Loucy (cell line): Measurements from ENCODE around the gene DUSP19.

ENCODE experiments used
- H2AFZ ChIP-seq: fragments of 200-600 bp; sonication (generic); 2 replicates; pipeline ENCODE4 v1.6.0; 2016; ENCODE audit warnings: antibody characterized with exemption, mild to moderate bottlenecking, low read length, moderate library complexity
- H3F3A ChIP-seq: fragments of 200-600 bp; 2 replicates; pipeline ENCODE4 v1.6.0; 2016; ENCODE audit warnings: antibody characterized with exemption, low read depth, mild to moderate bottlenecking
- H3K27me3 ChIP-seq: fragments of 200-600 bp; sonication (generic); 2 replicates; pipeline ENCODE4 v1.6.1; 2014; ENCODE audit warnings: low read length, mild to moderate bottlenecking; ENCODE audit not compliant: insufficient read depth, poor library complexity, severe bottlenecking
- H3K36me3 ChIP-seq: fragments of 200-600 bp; sonication (generic); 2 replicates; pipeline ENCODE4 v1.6.1; 2016; ENCODE audit warnings: low read length; ENCODE audit not compliant: insufficient read depth
- H3K4me1 ChIP-seq: fragments of 200-600 bp; sonication (generic); 2 replicates; pipeline ENCODE4 v1.5.1; 2014; ENCODE audit warnings: low read length, mild to moderate bottlenecking; ENCODE audit not compliant: insufficient read depth, poor library complexity, severe bottlenecking
- H3K4me2 ChIP-seq: fragments of 200-600 bp; sonication (generic); 2 replicates; pipeline ENCODE4 v1.6.0; 2014; ENCODE audit warnings: antibody characterized with exemption, low read length, low read depth, mild to moderate bottlenecking; ENCODE audit not compliant: poor library complexity, severe bottlenecking
- H3K4me3 ChIP-seq: fragments of 200-600 bp; sonication (generic); 2 replicates; pipeline ENCODE4 v1.5.1; 2014; ENCODE audit warnings: low read length, mild to moderate bottlenecking, mixed read lengths; ENCODE audit not compliant: poor library complexity, severe bottlenecking
- H3K79me2 ChIP-seq: fragments of 200-600 bp; sonication (generic); 2 replicates; pipeline ENCODE4 v1.6.1; 2014; ENCODE audit warnings: low read length; ENCODE audit not compliant: insufficient read depth
- H3K9ac ChIP-seq: fragments of 200-600 bp; sonication (generic); 2 replicates; pipeline ENCODE4 v1.6.0; 2014; ENCODE audit warnings: mild to moderate bottlenecking, low read depth, low read length, moderate library complexity; ENCODE audit not compliant: poor library complexity, severe bottlenecking
- H3K9me2 ChIP-seq: fragments of 200-600 bp; sonication (generic); replicated peaks from 2 replicates; pipeline ENCODE4 v1.6.1; 2016; ENCODE audit warnings: low read depth, low read length, mixed read lengths
- H3K9me3 ChIP-seq: fragments of 200-600 bp; sonication (generic); 2 replicates; pipeline ENCODE4 v1.6.1; 2014; ENCODE audit warnings: mild to moderate bottlenecking, antibody characterized with exemption, low read length, low read depth; ENCODE audit not compliant: insufficient read depth
- H4K20me1 ChIP-seq: fragments of 200-600 bp; sonication (generic); 2 replicates; pipeline ENCODE4 v1.6.0; 2014; ENCODE audit warnings: antibody characterized with exemption, low read length, mild to moderate bottlenecking; ENCODE audit not compliant: insufficient read depth, poor library complexity, severe bottlenecking
- CTCF ChIP-seq: fragments of 200-600 bp; sonication (generic); conservative IDR thresholded peaks from 2 replicates; pipeline ENCODE4 v1.5.1; 2014; ENCODE audit warnings: mild to moderate bottlenecking, antibody characterized with exemption, low read length
- EZH2phosphoT487 ChIP-seq: fragments of 200-600 bp; IDR thresholded peaks from 2 replicates; pipeline ENCODE4 v1.6.1; 2018; ENCODE audit warnings: antibody characterized with exemption, mild to moderate bottlenecking, moderate library complexity, borderline replicate concordance

DUSP19 gene

DNA sequence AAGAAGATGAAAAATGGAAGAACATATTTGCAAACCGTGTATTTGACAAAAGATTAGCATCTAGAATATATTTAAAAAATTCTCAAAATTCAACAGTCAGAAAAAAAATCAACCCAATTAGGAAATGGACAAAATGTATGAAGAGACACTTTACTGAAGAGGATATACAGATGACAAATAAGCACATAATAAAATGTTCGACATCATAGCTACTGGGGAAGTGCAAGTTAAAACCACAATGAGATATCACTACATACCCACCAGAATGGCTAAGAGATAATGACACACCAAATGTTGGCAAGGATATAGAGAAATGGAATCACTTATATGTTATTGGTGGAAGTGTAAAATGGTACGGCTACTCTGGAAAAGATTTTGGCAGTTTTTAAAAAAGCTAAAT lies 34.0 kb downstream of the DUSP19 start:
- TF ChIP-seq EZH2phosphoT487 (no peak), CTCF (no peak)
- H3K9ac ChIP-seq = no peak overlapping the region
- no peaks in the 10 kb centered on the region for H3K36me3 ChIP-seq
- no peaks in the 10 kb centered on the region for H3F3A ChIP-seq
- H3K79me2 ChIP-seq = no peaks in the 10 kb centered on the region
- no peaks in the 10 kb centered on the region for H3K9me2 ChIP-seq
- H3K9me3 ChIP-seq = no peaks in the 10 kb centered on the region
- H4K20me1 ChIP-seq = no peaks in the 10 kb centered on the region
- H3K4me1 ChIP-seq = no peaks in the 10 kb centered on the region
- H3K4me3 ChIP-seq = no peak overlapping the region
- no peak overlapping the region for H2AFZ ChIP-seq
- H3K4me2 ChIP-seq = no peak overlapping the region
- no peaks in the 10 kb centered on the region for H3K27me3 ChIP-seq

- TF ChIP-seq EZH2phosphoT487 = no peak
- TF ChIP-seq CTCF = no peak
- H3K9ac ChIP-seq = no peak overlapping the region
- no peaks in the 10 kb centered on the region for H3K4me1 ChIP-seq
- no peaks in the 10 kb centered on the region for H3K79me2 ChIP-seq
- no peak overlapping the region for H3K4me3 ChIP-seq
- H3F3A ChIP-seq = no peaks in the 10 kb centered on the region
- H3K4me2 ChIP-seq = no peak overlapping the region
- H4K20me1 ChIP-seq = no peaks in the 10 kb centered on the region
- H3K9me2 ChIP-seq = no peaks in the 10 kb centered on the region
- no peaks in the 10 kb centered on the region for H3K27me3 ChIP-seq
- no peaks in the 10 kb centered on the region for H3K36me3 ChIP-seq
- no peaks in the 10 kb centered on the region for H3K9me3 ChIP-seq
- H2AFZ ChIP-seq = no peak overlapping the region
Observed at GRCh38 chr2:183113630-183114029, 35.1 kb downstream of the DUSP19 start.

- Histone ChIP-seq H2AFZ (no peak overlapping the region), H3K9me2 (no peaks in the 10 kb centered on the region), H3K79me2 (no peaks in the 10 kb centered on the region), H3K27me3 (peaks cover 20% of the 10 kb centered on the region), H3F3A (no peaks in the 10 kb centered on the region), H3K4me3 (no peak overlapping the region), H3K9me3 (no peaks in the 10 kb centered on the region), H4K20me1 (no peaks in the 10 kb centered on the region), H3K4me1 (no peaks in the 10 kb centered on the region), H3K4me2 (no peak overlapping the region), H3K9ac (no peak overlapping the region), H3K36me3 (no peaks in the 10 kb centered on the region)
- TF ChIP-seq EZH2phosphoT487 = no peak
- TF ChIP-seq CTCF = no peak
Observed at GRCh38 chr2:183117226-183117625, 38.7 kb downstream of the DUSP19 start.
